ENCODE data around the gene PIK3C2G.
"Not testable (repeated sequence)": the region's sequence is repeated elsewhere in the genome, so short reads cannot be mapped to it uniquely, and the experiment has no call there.

The PIK3C2G gene

DNA sequence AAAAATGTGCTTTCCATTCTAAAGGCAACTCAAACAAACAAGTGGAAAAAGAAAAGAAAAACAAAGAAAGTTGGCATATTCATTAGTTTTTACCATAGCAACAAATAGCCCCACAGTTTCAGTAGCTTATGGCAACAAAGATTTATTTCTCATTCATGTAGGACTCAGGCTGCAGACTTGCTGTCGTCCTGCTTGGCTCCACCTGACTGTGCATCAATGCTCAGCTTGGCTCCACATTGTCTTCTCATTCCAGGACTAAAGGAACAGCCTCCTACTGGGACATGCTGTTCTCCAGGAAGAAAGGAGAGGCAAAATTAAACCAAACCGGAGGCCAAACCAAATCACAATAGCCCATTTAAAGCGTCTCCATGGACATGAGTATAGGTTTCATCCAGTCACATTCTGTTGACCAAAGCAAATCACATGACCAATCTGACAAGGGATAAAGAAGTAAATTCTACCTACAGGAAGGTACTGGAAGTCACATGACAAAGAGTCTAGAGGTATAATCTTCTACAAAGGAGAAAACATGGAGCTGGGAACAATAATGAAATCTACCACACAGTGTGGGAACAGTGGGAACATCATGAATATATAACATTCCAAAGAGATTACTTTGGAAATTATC lies 222.5 kb downstream of the PIK3C2G start:
- no peak for DNase-seq

DNA sequence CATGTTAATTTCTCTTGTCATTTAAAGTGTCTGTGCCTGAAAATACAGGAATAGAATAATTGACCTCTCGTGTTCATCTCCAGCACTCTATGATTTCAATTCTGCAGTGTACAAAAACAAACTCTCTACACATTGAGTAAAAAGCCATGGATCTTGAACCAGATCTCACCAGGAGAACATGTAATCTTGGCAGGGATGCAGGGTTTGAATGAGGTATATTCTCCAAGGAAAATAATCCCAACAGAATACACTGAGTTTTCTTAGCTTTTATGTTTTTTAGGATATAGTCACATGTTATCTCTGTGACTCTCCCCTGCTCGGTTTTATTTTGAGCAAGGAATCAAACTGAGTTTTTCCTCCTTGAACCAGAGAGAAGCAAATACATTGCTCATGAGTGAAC lies 224.7 kb downstream of the PIK3C2G start:
- no peak for DNase-seq

DNA sequence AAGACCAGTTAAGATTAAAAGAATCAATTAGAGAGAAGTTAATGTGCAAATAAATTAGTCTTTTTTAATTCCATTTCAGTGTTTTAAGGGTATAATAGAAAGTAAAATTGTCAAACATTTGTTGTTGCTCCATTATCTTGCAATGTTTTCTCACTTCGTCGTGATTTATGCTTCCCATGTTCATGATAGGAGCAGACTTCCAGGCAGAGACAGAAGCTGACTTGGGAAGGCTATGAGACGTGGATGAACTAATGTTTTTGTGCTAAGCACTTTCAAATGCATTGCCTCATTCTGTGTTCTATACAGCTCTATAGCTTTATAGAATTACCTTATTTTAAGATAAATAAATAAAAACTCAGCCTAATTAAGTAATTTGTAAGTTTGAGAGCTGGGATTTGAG lies 226.2 kb downstream of the PIK3C2G start:
- DNase-seq = no peak

DNA sequence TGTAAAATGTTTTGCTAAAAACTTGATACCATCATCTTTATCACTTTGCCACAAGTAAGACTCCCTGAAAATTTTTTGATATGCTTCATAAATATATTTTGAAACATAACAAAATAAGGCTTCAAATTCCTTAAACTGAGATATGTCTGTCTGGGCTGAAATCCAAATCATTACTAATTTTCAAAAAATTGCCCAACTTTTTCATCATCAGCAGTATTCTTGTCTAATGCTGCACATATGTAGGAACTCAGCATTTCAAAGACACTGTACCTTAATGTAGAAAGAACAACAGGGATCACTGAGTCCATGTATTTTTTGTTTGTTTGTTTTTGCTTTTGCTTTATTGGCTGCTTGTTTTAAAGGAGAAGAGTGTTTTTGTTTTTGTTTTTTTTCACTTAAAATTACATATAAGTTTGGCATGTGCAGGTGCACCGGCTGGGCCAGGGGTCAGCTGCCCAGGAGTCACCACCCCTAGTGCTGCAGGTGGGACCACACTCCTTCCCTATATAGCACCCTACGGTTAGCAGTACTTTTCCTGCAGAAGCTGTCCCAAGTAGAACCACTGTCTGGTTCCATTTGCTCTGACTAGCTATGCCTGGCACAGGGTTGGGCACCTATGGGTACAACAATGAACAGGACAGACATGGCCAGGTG lies 231.2 kb downstream of the PIK3C2G start:
- no peak for DNase-seq

DNA sequence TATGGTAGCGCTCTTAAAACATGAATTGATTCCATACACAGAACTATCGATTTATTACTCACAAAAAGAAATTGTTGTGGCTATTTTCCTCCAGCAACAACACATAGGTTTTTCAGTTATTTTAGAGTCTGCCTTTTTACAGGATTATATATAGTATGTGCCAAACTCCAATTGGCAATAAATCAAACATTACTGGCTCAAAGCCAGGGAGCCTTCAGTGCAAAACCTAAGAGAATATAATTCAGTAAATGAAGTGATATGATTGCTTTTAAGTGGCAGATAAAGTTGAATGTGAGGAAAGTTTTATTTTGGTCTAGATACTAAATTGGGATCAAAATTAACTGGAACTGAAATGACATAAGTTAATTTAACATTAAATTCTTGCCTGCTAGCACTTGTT lies 234.8 kb downstream of the PIK3C2G start:
- no peak for DNase-seq

DNA sequence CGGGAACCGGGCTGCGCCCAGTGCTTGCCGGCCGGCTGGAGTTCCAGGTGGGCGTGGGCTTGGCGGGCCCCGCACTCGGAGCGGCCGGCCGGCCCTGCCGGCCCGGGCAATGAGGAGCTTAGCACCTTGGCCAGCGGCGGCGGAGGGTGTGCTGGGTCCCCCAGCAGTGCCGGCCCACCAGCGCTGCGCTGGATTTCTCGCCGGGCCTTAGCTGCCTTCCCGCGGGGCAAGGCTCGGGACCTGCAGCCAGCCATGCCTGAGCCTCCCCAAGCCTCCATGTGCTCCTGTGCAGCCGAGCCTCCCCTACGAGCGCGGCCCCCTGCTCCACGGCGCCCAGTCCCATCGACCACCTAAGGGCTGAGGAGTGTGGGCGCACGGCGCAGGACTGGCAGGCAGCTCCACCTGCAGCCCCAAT lies 238.8 kb downstream of the PIK3C2G start:
- DNase-seq = not testable (repeated sequence)

DNA sequence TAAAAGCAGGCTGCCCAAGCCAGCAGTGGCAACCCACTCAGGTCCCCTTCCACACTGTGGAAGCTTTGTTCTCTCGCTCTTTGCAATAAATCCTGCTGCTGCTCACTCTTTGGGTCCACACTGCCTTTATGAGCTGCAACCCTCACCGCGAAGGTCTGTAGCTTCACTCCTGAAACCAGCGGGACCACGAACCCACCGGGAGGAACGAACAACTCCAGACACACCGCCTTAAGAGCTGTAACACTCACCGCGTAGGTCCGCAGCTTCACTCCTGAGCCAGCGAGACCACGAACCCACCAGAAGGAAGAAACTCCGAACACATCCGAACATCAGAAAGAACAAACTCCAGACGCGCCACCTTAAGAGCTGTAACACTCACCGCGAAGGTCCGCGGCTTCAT lies 239.4 kb downstream of the PIK3C2G start:
- not testable (repeated sequence) for DNase-seq

DNA sequence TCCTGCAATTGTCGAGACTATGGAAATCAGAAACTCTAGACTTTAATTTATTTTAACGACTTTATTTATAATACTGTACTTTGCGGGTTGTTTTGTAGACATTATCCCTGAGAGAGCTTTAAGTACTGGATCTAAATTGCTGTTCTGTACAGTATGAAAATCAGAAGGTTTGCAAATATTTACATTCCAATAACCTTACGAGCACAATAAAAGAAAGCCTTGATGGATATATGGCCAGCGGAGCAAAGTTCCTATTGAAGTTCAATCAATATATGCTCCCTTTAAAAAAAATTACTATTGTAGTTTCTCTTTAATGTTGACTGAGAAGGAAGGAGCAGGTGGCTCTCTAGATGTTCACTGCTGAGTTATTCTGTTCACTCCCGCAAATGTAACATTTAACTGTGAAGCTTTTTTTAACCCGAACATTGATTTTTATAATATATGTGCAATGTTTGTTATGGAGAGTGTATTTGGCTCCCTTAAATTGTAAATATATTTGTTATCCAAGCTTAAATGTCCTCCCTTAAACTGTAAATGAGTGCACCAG lies 241.2 kb downstream of the PIK3C2G start:
- no peak for DNase-seq

DNA sequence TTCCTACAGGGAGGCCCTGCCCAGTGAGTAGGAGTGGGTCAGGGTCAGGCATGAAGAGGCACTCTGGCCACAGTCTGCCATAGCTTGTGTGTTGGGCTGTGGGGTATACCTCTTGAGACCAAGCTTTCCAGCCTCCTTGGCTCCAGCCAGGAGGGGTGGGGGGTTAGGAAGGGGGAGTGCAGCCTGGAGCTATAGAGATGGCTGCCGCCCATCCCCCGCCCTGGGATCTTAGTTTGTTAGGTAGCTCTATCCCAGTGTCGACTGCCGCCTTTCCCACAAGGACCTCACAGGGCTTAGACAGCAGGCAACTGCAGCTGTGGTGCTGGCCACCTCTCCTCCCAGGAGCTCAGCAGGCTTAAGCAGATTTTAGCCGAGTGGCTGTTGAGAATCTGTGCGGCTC lies 260.1 kb downstream of the PIK3C2G start:
- no peak for DNase-seq

DNA sequence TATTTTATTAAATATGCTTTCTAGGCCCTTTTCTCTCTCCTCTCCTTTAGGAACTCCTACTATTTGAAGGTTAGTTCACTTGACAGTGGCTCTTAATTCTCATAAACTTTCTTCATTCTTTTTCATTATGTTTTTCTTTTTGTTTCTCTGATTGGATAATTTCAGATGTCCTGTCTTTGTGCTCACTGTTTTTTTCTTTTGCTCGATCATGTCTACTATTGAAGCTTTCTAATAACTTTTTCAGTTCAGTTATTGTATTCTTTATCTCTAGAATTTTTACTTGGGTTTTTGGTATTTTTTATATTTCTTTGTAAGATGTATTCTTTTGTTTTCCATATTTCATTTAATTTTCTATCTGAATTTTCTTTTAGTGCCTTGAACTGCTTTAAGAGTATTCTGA lies 261.5 kb downstream of the PIK3C2G start:
- no peak for DNase-seq

DNA sequence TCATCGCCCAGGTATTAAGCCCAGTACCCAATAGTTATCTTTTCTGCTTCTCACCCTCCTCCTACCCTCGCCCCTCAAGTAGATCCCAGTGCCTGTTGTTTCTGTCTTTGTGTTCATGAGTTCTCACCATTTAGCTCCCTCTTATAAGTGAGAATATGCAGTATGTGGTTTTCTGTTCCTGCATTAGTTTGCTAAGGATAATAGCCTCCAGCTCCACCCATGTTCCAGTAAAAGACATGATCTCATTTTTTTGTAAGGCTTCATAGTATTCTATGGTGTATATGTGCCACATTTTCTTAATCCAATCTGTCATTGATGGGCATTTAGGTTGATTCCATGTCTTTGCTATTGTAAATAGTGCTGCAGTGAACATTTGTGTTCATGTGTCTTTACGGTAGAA lies 281.2 kb downstream of the PIK3C2G start:
- DNase-seq = not testable (repeated sequence)

DNA sequence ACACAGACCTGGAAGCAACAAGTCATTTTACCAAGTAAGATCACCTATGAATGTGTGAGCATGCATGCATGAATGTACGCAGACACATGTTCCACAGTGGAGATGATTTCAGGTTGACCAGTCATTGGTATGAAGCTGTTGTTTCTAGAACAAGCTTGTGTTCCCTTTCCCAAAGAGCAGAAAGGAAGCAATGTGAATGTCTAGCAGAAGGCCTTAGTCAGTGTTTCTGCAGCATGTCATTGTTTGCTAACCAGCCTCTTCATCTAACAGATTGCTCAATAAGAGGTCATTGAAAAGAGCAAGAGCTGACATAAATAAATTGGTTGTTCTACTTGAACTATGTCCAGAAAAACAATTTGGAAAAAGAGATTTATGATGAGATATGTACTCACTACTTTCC lies 285.1 kb downstream of the PIK3C2G start:
- DNase-seq = no peak

DNA sequence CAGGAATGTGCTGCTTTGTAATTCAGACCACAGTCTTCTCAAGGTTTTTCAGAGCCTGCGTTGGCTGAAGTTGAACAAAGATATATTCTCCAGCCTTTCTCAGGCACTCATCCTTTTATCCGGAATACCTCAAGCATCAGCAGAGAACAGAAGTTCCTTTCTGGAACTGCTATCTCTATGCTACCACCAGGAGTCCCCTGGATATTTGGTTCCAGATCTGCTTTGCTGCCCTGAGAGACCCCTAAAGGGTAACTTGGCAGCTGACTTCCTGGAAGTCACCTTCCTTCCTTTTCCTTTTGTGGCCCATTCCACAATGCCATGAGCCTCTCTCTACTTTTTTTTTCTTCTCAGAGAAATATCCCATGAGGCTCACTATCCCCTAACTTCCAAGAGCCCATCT lies 288.3 kb downstream of the PIK3C2G start:
- no peak for DNase-seq

DNA sequence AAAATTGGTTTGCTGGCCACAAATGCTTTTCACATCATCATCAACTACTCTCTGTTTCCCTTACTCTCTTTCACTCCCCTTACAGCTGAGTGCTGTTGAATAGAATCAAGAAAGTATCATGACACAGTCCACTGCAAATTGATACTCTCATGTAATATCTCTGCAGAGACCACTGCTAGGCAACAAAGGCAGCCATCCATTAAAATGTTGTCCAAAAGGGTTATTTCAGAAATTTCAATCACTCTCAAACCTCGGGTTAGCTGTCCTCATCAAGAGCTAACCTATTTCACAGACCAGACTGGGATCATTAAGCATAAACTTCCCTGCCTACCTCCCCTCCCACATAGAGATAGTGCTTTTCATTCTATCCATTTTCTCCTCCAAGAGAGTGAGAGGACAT lies 289.8 kb downstream of the PIK3C2G start:
- no peak for DNase-seq

DNA sequence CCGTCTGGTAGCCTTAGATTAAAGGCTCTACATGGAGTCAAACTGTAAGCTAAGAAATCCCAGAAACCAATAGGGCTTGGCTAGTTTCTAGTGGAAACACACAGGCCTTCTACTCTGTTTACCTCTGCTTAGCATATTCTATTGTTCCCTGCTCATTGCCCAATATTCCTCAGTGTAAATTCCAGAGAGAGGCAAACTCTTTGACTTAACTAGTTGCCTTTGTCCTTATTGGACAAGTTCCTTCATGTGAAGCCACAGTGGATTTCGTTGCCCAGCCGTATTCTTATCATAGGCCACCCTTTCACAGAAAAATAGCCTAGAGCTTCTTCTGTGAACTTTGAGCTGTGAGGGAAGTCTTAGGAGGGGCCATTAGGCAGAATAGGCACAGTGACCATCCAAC lies 290.4 kb downstream of the PIK3C2G start:
- DNase-seq = no peak

DNA sequence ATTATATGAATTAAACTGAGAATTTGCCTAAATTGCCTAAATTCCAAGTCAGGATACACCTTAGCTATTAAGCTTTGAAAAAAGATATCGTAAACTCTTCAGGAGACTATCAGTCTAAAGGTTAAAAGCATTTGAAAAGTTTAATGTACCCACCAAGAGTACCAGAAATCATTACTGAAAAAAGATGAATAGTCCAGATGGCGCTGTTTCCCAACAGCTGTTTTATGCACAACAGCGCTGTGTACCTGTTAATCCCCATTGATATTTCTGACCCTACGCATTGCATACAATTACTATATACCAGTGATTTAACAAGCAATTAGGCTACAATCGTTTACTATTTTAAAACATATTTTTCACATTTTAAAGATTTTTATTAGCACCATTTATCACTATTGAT lies 291.5 kb downstream of the PIK3C2G start:
- DNase-seq = no peak

DNA sequence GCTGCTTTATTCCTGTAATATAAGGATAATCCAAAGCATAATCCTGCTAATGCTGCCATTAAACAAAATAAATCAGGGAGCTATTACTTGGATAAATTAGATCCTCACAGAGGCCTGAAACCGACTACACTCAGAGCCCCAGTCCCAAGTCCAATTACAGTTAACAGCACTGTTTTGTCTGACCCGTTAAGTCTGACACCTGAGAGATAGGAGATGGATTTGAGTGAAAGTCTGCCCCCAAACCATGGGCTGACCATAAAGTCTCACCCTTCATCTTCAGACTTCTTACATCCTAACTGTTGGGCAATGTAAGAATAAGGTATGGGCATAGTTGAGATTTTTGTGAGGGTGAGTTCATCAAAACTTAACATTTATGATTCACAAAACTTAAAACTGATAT lies 294.8 kb downstream of the PIK3C2G start:
- no peak for DNase-seq

DNA sequence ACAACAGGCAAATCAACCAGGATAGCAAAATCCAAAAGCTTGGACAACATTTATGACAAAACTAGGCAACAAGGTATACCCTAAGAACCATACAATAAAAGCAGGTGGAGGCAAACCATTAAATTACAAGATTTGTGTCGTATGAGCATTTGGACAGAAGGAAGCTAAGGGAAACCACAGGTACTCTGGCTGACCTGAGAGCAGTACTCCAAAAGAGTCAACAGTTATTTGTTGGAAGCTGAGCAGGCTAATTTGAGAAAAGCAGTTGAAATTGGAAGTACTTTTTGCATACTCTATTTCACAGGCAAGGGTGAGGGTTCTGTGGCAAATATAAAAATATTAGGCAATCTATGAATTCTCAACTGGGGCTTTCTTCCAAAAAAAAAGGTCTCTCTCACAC lies 297.9 kb downstream of the PIK3C2G start:
- DNase-seq = no peak

DNA sequence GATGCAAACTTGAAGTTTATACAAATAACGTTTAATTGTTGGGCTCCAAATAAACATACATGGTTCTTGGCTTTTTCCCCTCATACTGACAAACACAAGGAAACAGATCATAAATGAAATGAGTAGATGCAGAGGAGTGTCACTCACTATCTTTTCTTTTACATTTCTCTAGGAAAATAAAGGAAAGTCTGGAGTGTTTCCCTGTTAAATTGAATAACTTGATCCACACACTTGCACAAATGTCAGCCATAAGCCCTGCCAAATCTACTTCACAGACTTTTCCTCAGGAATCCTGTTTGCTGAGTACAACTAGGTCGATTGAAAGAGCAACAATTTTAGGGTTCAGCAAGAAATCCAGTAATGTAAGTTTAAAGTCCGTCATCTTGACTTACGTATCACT lies 301.2 kb downstream of the PIK3C2G start:
- DNase-seq = no peak

DNA sequence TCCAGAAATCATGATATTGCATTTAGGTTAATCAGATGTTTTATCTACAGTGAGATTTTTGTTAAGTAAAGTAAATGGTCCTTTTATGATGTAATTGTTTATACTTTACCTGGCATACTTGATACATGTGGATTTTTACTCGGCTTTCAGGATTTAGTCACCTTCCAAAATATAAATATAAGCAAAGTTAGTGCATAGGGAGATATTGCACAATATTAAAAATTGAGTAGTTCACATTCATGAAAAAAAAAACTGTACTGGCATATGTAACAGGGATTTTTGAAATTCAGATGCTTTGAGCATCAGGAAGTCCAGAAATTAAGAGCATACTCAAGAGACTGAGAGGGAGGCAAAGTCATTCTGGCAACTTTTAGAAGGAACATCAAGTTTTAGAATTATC lies 303.0 kb downstream of the PIK3C2G start:
- DNase-seq = no peak

DNA sequence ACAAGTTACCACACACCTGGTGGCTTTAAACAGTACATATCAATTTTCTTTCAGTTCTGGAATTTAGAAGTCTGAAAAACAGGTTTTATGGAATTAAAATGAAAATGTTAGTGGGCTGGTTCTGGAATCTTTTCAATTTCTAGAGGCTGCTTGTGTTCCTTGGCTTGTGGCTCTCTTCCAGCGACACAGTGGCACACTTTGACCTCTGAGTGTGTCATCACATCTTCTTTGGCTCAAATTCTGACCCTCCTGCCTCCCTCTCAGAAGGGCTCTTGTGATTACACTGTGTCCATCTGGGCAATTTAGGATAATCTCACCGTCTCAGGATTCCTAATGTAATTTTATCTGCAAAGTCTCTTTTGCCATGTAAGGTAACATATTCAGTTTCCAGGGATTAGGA lies 306.5 kb downstream of the PIK3C2G start:
- DNase-seq = no peak

DNA sequence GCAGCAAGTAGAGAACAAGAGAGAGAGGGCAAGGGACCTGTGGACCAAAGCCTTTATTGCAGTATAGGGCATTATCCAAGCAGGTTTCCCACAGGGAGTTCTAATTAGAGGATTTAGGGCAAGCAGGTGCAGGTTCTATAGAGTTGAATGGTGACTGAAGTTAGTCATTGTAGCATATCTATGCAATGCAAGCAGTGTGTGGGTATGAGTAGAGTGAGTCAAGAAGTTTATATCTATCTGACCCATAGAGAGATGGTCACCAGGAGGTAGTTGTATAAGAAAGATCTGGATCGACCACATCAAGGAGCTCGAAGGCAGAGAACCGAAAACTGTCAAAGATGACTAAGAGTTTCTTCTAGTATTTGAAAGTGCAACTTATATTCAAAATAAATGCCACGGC lies 309.2 kb downstream of the PIK3C2G start:
- no peak for DNase-seq

DNA sequence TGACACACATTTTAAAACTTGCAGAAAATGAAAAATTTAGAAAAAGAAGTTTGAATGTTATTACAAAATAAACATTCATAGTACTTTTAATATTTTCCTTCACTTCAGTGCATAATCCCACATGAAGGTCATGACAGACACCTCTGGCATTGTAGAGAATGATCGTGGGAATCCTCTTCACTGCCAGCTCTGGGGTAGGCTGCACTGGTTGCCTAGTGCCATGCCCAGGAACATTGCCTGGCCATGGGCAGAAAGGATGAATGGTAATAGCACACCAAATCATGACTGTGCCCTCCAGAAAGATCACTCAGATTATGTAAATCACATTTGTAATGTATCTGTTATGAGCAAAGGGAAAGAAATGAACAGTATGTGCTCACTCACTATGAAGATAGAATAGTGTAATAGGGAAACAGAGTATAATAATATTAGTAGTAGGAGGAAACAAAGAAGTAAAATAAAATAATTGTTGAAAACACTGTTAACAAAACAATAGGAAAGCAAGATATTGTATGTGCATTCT lies 314.8 kb downstream of the PIK3C2G start:
- no peak for DNase-seq

DNA sequence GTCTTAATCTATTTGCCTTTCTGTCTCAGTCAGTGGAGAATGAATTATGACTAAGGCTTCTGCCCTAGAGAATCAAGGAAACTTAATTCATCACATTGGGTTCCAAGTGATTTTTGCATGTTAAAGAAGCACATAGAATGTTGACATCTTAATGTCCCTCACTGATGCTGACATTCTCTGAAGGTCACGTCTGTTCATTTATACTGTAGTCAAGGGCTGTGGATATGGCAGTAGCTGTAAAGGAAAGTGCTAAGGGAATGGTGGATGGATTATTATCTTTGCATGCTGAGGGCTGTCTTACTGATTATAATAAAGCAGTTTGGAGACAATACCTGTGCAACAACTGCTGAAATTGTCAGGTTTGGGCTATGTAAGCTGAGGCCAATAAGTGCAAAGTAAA lies 315.3 kb downstream of the PIK3C2G start:
- DNase-seq = no peak

DNA sequence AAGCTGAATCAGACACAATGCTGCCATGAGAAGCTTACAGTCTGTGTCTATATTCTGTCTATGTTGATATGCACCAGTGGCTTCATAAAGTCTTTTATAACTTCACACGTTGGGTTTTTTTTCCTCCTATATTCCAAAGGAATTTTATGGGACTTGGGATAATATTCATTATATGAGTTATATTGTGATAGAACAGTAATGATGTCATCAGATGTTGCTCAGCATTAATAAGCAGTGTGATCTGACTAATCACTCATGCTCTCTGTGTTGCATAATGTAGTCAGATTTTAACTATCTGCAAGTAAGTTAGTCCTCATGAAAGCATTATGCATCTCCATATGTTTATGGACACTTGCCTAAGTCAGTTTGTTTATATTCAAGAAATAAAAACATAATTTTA lies 316.9 kb downstream of the PIK3C2G start:
- DNase-seq = no peak
